Adipocyte (in vitro differentiated cells): ENCODE results near the gene MTFR1L.

Experiments used
- DNase-seq: peaks from one replicate; pipeline ENCODE4 v3.0.0-alpha.2; 2015; ENCODE audit warnings: low read depth
- H3K27me3 ChIP-seq: replicated peaks from 2 replicates; pipeline ENCODE4 v1.7.0; 2013; ENCODE audit warnings: mild to moderate bottlenecking, low read length, moderate library complexity; ENCODE audit not compliant: control insufficient read depth, insufficient read depth
- H3K36me3 ChIP-seq: 2 replicates; pipeline ENCODE4 v1.7.0; 2013; ENCODE audit warnings: low read length, mild to moderate bottlenecking, moderate library complexity; ENCODE audit not compliant: control insufficient read depth, insufficient read depth, severe bottlenecking
- H3K4me1 ChIP-seq: 2 replicates; pipeline ENCODE4 v1.7.0; 2013; ENCODE audit warnings: mild to moderate bottlenecking, low read length, moderate library complexity; ENCODE audit not compliant: control insufficient read depth, insufficient read depth
- H3K4me3 ChIP-seq: 2 replicates; pipeline ENCODE4 v1.7.0; 2013; ENCODE audit warnings: mild to moderate bottlenecking, low read length, moderate library complexity
- H3K9ac ChIP-seq: 2 replicates; pipeline ENCODE4 v1.7.0; 2013; ENCODE audit warnings: mild to moderate bottlenecking, low read length, moderate library complexity
- H3K9me3 ChIP-seq: 2 replicates; pipeline ENCODE4 v1.7.0; 2013; ENCODE audit warnings: mild to moderate bottlenecking, low read length, moderate library complexity; ENCODE audit not compliant: control insufficient read depth

The MTFR1L gene

GRCh38 chr1:25803368-25803767 is 16.4 kb upstream of the MTFR1L start:
- Histone ChIP-seq H3K4me3 (no peak overlapping the region), H3K36me3 (peaks cover 4% of the 10 kb centered on the region), H3K9me3 (no peaks in the 10 kb centered on the region), H3K9ac (no peak overlapping the region), H3K27me3 (no peaks in the 10 kb centered on the region), H3K4me1 (peaks cover 50% of the 10 kb centered on the region)
- DNase-seq, result no peak

- peaks cover 15% of the 10 kb centered on the region for H3K36me3 ChIP-seq
- no peak overlapping the region for H3K4me3 ChIP-seq
- H3K9ac ChIP-seq, result peak overlapping the region; percentile 10
- DNase-seq, result no peak
- H3K9me3 ChIP-seq, result no peaks in the 10 kb centered on the region
- no peaks in the 10 kb centered on the region for H3K27me3 ChIP-seq
- H3K4me1 ChIP-seq, result peaks cover 50% of the 10 kb centered on the region
Observed at GRCh38 chr1:25804244-25804963, 15.3 kb upstream of the MTFR1L start.

- Histone ChIP-seq H3K36me3 (peaks cover 19% of the 10 kb centered on the region), H3K4me1 (peaks cover 50% of the 10 kb centered on the region), H3K27me3 (no peaks in the 10 kb centered on the region), H3K4me3 (no peak overlapping the region), H3K9ac (peak overlapping the region; percentile 11), H3K9me3 (no peaks in the 10 kb centered on the region)
- no peak for DNase-seq
Observed at GRCh38 chr1:25804964-25805862, 14.5 kb upstream of the MTFR1L start.

- Histone ChIP-seq H3K36me3 (peaks cover 19% of the 10 kb centered on the region), H3K27me3 (no peaks in the 10 kb centered on the region), H3K9me3 (no peaks in the 10 kb centered on the region), H3K4me3 (no peak overlapping the region), H3K4me1 (peaks cover 46% of the 10 kb centered on the region), H3K9ac (peak overlapping the region; percentile 45)
- peak; percentile 52 for DNase-seq
Observed at GRCh38 chr1:25805863-25806225, 13.9 kb upstream of the MTFR1L start.

GRCh38 chr1:25806418-25806817 is 13.3 kb upstream of the MTFR1L start:
- no peaks in the 10 kb centered on the region for H3K9me3 ChIP-seq
- H3K4me1 ChIP-seq, result peaks cover 42% of the 10 kb centered on the region
- no peaks in the 10 kb centered on the region for H3K27me3 ChIP-seq
- DNase-seq, result peak; percentile 51
- H3K4me3 ChIP-seq, result no peak overlapping the region
- peaks cover 22% of the 10 kb centered on the region for H3K36me3 ChIP-seq
- peak overlapping the region; percentile 45 for H3K9ac ChIP-seq

- Histone ChIP-seq H3K9ac (no peak overlapping the region), H3K4me1 (peaks cover 41% of the 10 kb centered on the region), H3K9me3 (no peaks in the 10 kb centered on the region), H3K27me3 (no peaks in the 10 kb centered on the region), H3K36me3 (peaks cover 35% of the 10 kb centered on the region), H3K4me3 (no peak overlapping the region)
- no peak for DNase-seq
Observed at GRCh38 chr1:25807480-25808390, 12.0 kb upstream of the MTFR1L start.

- no peak overlapping the region for H3K4me3 ChIP-seq
- H3K36me3 ChIP-seq, result peaks cover 43% of the 10 kb centered on the region
- no peak for DNase-seq
- H3K9me3 ChIP-seq, result no peaks in the 10 kb centered on the region
- H3K4me1 ChIP-seq, result peaks cover 34% of the 10 kb centered on the region
- no peak overlapping the region for H3K9ac ChIP-seq
- no peaks in the 10 kb centered on the region for H3K27me3 ChIP-seq
Observed at GRCh38 chr1:25808481-25809244, 11.1 kb upstream of the MTFR1L start.

GRCh38 chr1:25809283-25809926 is 10.3 kb upstream of the MTFR1L start:
- Histone ChIP-seq H3K9ac (no peak overlapping the region), H3K4me3 (no peak overlapping the region), H3K9me3 (no peaks in the 10 kb centered on the region), H3K4me1 (peaks cover 28% of the 10 kb centered on the region), H3K36me3 (peaks cover 50% of the 10 kb centered on the region), H3K27me3 (no peaks in the 10 kb centered on the region)
- no peak for DNase-seq

GRCh38 chr1:25809929-25810328 is 9.8 kb upstream of the MTFR1L start:
- Histone ChIP-seq H3K36me3 (peaks cover 54% of the 10 kb centered on the region), H3K27me3 (no peaks in the 10 kb centered on the region), H3K9me3 (no peaks in the 10 kb centered on the region), H3K4me1 (peaks cover 24% of the 10 kb centered on the region), H3K4me3 (no peak overlapping the region), H3K9ac (no peak overlapping the region)
- no peak for DNase-seq
